Cerebellar cortex (tissue), 1 donor: ENCODE data around the gene KPNA5.
"Not testable (repeated sequence)": the region's sequence is repeated elsewhere in the genome, so short reads cannot be mapped to it uniquely, and the experiment has no call there.

Experiments used
- DNase-seq: peaks from one replicate; pipeline ENCODE4 v3.0.0-alpha.2; 2015; ENCODE audit warnings: low spot score

Gene KPNA5

GRCh38 chr6:116703888-116704287 lies 22.9 kb downstream of the KPNA5 start:
- DNase-seq = not testable (repeated sequence)

GRCh38 chr6:116705917-116706316 lies 24.9 kb downstream of the KPNA5 start:
- DNase-seq = no peak

- no peak for DNase-seq
Measured at GRCh38 chr6:116714296-116714695, 33.3 kb downstream of the KPNA5 start.

- DNase-seq = no peak
Measured at GRCh38 chr6:116714761-116715160, 33.8 kb downstream of the KPNA5 start.

GRCh38 chr6:116726947-116727346 lies 45.9 kb downstream of the KPNA5 start:
- DNase-seq = no peak

GRCh38 chr6:116730513-116730912 lies 49.5 kb downstream of the KPNA5 start:
- no peak for DNase-seq

- no peak for DNase-seq
Measured at GRCh38 chr6:116737004-116737403, 56.0 kb downstream of the KPNA5 start.

- not testable (repeated sequence) for DNase-seq
Measured at GRCh38 chr6:116740486-116740885, 59.5 kb downstream of the KPNA5 start.

- no peak for DNase-seq
Measured at GRCh38 chr6:116741571-116741970, 60.6 kb downstream of the KPNA5 start.

GRCh38 chr6:116745176-116745575 lies 64.2 kb downstream of the KPNA5 start:
- DNase-seq = no peak

- no peak for DNase-seq
Measured at GRCh38 chr6:116761779-116762178, 80.8 kb downstream of the KPNA5 start.

GRCh38 chr6:116762235-116762634 lies 81.2 kb downstream of the KPNA5 start:
- no peak for DNase-seq

- DNase-seq = no peak
Measured at GRCh38 chr6:116763048-116763447, 82.0 kb downstream of the KPNA5 start.

GRCh38 chr6:116763906-116764628 lies 83.1 kb downstream of the KPNA5 start:
- DNase-seq = no peak

GRCh38 chr6:116764629-116764960 lies 83.6 kb downstream of the KPNA5 start:
- DNase-seq = no peak

- DNase-seq = no peak
Measured at GRCh38 chr6:116764961-116765841, 84.2 kb downstream of the KPNA5 start, which contains the start of gene FAM162B. TSS of gene FAM162B (minus strand) at chr6:116765719. CDS start at chr6:116765576, 143 bp downstream.

- no peak for DNase-seq
Measured at GRCh38 chr6:116766506-116767176, 85.6 kb downstream of the KPNA5 start.

GRCh38 chr6:116767715-116768114 lies 86.7 kb downstream of the KPNA5 start:
- no peak for DNase-seq

GRCh38 chr6:116772450-116772849 lies 91.4 kb downstream of the KPNA5 start:
- no peak for DNase-seq

GRCh38 chr6:116773886-116774285 lies 92.9 kb downstream of the KPNA5 start:
- DNase-seq = no peak

GRCh38 chr6:116779573-116780164 lies 98.7 kb downstream of the KPNA5 start:
- peak; percentile 24 for DNase-seq

GRCh38 chr6:116783852-116784251 lies 102.8 kb downstream of the KPNA5 start:
- DNase-seq = no peak
